Activated CD8-positive, alpha-beta memory T cell treated with anti-CD3 and anti-CD28 coated beads for 24 hours (primary cell): ENCODE data around the gene AUTS2.

Source experiments
- DNase-seq: peaks from one replicate; pipeline ENCODE4 v3.0.0-alpha.2; 2020

The AUTS2 gene

DNA sequence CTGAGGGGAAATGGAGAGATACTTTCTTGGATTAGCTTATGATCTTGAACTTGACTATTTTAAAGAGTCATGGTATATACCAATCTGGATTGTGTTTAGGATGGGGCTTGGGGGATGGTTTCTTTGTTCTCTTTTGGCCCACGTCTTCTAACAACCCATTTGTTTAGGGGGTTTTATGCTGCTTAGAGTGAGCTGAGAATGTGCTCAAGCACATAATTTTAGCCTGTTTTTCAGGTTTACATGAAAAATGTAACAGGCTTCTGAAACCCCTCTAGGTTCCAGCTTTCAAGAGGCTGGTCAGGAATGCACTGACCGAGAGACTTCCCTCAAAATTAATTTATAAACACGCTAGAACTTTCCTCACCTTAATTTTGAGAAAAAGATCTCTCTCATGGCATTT is 94.3 kb downstream of the AUTS2 start:
- DNase-seq: no peak

DNA sequence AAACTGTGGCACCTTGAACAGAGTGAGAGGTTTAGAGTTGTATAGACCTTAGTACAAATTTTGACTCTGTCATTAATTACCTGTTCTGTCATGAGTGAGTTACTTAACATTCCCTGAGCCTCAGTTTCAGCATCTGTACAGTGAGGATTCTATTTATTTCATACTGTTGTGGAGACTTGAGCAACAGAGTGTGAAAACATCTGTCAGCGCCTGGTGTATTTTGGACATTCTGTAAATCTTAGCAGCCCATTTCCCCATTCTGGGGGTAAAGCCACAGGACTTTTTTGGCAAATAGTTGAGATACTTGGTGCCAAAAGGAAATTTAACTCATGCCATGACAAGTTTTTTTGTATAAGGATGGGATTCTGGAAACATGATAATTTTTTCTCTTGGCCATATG is 94.8 kb downstream of the AUTS2 start:
- DNase-seq: no peak

DNA sequence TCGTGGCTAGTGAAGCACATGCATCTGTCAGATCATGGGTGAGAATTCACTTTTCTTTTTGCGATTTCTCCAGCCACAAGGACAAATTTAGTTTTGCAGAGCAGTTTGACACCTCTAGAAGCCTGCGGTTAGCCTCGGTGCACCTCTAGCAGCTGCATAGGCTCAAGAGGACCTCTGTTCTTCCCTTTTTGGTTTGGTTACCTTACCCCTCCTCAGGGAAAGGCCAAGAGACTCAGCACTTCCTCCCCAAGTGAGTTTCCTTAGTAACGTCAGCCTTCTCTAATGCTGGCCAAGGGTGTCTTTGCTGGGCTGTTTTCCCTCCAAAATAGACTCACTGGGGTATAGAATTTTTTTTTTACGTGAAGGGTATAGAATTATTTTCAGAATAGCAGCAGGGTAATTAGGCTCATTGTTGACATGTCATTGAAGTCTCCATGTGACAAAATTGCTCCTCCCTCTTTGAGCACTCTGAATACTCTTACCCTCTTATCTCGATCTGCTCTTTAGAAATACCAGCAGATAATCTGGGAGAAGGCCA is 97.8 kb downstream of the AUTS2 start:
- no peak for DNase-seq

DNA sequence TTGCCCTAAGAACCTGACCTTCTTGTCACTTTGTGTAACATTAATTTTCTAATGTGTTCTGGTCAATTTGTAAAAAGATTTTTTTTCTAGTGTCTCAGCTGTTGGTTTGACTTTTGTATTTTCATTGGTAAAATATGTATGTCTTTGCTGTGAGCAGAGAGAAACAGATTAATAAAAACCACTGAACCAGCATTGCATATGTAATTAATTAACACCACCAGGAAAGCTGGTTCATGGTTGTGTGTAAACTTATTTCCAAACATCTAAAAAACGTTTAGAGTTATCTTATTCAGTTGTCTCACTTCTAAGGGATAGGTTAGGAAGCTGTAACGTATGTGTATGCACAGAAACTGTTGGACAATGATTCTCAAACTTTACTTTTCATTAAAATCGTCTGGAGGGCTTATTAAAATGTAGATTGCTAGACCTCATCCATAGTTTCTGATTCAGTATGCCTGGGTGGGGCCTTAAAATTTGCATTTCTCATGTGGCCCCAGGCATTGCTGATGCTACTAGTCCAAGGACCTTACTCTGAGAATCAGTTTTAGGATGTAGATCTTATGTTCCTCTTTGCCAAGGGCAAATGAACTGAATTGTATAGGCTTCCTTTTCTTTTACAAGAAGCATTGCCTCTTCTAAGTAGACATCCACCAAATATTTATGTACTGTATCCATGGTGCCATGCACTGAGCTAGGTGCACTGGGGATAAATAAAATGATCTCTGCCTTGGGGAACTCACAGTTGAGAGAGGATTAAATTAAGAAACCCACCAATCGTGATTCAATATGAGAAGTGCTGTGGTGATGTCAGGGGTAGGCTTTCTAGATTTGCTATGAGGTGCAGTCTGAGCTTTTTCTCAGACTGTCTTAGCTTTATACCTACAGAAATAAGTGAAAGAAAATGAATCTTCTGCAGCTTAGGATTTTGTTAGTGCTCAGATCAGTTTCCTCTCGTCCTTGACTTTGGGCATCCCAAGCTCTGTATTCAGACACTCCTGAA is 98.7 kb downstream of the AUTS2 start:
- no peak for DNase-seq

DNA sequence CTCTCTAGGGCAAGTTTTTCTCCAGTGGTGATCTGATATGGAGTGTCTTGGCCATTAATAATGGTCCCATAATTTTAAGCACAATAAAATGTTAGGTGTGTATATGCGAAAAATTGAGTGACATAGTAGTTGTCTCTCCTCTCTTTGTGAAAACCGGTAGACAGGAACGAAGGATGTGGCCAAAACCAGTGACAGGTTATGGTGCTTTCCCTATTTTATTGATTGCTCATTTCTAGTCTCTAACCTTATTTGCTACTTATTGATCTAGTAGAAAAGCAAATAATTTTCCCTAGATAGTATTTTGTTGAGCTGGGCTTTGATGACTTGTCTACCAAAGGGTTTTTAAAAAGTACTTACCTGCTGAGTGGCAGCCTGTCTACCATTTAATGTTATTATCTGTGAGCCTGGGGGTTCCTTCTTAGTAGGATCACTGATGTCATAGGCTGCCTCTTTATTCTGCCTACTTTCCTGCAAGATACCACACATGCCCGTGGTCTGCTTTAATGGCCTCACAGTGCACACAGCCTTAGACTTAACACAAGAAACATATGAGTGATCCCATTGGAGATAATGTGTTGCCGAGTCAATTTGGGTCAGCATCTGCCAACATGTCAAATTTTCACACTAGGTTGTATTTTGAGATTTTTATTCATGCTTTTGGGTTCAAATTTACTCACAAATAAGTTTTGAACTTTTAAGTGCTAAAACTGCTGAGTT is 100.0 kb downstream of the AUTS2 start:
- DNase-seq: no peak

DNA sequence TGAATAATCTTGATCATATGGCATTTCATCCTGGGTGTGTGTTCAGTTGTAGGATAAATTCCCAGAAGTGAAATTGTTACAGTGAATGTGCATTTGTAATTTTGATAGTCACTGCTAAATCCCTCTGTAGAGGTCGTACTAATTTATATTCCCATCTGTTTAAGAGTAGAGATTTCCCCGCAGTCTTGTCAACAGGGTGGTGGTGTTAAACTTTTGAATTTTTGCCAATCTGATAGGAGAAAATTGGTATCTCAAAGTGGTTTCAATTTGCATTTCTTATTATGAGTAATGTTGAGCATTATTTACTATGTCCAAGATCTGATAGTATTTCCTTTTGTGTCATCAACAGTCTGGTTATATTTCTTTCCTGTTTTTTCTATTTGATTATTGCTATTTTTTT is 101.7 kb downstream of the AUTS2 start:
- no peak for DNase-seq

DNA sequence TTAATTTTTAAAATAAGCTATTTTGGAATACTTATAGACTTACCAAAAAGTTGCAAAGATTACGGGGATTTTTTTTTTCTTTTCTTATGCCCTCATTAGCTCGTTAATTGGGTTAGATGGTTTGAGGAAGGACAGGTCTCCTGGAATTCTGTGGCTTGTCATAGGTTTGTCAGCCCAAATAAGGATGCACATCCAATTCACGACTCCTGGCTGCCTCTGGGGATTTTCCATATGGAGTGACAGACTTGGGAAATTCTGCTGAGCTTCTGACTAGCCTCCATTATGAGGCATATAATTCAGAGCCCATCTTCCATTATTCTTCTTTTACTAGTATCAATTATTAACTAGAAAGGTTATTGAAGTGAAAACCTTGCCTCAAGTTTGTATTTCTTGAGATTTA is 102.1 kb downstream of the AUTS2 start:
- DNase-seq: no peak

DNA sequence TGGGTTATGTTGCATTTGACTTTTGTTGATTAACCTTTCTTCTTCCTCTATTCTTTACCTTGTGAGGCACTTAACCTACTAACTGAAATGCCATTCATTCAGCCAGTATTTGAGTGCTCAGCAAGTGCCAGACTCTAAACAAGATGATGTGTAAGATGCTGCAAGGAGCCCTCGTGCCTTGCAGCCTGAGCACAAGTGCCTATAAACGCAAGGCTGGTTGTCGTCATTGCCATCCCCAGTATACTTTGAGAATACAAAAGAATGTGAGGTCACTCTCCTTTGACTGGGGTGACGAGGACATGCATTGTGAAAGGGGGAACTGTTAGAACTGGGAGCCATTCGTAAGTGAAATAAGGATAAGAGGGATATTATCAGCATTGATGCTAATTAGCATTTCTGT is 103.0 kb downstream of the AUTS2 start:
- no peak for DNase-seq

DNA sequence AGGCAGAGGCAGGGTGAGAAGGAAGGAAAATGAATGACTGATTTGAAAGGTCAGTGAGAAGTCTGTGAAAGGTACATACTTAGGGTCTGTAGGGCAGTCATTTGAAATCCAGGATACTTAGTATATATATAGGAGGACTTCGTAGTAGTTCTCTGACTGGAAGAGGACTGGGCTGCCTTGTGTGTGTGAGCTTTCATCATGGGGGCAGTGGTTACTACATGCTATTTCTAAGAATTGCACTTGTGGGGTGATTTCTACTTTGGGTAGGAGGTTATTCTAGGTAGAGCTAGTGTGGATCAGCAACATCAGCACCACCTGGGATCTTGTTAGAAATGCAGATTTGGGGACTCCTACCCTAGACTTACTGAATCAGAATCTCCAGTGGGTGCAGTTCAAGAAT is 104.1 kb downstream of the AUTS2 start:
- no peak for DNase-seq

DNA sequence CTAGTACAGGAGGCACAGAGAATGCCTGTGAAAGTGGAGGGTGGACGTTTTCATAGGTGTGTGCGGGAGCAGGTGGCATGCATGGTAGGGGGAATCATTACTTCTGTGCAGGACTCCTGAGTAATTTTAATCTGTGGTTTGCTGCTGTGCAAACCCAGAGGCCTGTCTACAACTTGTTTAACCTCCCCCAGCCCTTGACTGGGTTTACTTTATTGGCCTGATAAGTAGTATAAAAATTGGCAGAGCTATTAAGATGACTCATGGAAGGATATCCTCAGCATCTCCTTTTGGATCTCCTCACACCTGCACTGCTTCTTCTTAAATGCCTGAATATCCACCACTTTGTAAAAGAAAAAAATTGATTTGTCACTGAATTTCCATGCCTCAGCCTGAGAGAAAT is 104.8 kb downstream of the AUTS2 start:
- DNase-seq: no peak

DNA sequence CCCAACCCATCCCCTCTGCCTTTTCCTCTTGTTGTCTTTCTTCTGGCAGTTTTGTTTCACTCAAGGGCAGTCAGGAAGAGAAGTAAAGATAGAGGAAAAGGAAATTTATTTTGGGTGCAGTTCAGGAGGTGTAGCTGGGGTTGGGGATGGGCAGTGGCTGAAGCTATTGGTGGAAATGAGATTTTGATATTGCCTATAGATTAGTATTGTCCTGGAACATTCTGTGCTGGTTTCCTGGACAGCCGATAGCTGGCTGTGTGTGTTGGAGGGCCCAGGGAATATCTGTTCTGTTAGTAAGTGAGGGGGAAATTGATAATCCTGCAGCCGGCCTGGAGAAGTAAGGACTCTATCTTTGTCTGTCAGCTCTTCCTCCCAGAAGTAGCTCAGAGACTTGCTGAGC is 107.8 kb downstream of the AUTS2 start:
- no peak for DNase-seq

DNA sequence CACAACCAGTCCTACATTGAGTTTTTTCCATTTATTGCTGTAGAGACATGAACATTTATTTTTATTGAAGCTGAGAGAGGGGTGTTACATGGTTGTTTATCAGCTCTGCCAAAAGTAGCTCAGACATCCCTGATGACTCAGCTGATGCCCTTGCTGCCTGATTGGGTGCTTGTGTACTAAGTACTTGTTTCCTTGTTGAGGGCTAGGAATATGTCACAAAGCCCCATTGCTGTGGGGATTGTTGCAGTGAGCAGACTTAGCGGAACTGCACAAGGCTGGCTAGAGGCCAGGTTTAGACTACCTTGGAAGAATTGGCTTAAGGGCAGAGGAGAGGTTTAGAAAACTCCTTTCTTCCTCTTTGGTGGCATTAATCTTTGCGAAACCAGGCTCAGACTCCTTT is 110.6 kb downstream of the AUTS2 start:
- DNase-seq: no peak

DNA sequence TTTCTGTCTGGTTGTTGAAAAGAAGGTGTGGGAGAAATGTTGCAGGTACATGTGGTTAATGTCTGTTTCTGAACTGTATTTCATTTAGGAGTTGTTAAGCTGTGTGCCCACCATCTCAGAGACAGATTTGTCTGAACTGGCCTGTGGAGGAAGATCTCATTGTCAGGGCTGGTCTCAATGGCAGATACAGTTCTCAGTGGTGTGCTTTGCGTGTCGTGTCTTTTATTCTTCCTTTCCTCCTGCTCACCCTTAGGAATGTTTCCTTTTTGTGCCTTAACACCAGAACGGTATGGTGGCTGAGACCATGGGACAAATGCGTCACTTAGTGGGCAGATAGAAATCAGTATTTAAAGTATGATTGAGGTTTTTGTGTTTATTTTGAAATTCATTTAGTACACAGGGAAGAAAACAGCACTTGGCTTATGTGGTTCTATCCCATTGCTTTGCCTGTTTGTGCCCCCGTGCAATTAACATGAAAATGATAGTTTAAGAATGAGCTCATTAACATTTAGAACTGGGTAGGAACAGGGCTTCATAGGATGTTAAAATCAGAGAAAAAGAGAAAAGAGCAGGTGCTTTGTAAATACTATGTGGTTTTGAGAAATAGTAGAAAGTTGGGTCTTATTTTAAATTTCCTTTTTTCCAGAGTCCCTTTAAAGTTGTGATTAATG is 112.6 kb downstream of the AUTS2 start:
- DNase-seq: no peak

DNA sequence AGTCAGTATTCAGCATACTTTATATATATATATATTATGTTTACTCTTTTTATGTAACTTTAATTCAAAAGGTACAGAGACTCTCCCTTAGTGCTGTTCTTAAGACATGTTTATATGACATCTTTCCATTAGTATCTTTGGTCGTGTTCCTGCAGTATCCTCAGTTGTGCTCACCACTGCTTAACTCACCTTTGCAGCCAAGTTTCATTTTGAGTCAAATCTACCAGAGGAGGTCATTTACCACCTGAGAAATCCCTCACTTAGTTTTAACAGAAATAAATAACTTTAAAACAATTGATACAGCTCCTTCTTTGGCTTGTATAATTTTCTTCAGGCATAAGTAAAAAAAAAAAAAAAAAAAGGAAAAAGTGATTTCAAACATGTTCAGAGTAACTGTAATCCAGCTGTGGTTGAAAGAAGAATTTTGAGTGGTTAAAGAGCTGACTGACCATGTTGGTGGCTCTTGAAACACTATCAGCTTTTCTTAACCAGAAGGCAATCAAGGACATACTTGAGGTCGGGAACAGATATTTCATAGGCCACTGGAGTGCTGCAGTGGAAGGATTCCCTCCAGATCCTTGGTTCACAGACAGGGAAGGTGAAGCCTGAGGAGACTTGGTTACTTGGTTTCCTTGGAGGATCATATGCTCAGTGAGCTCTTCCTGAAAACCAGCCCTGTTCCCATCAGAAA is 116.8 kb downstream of the AUTS2 start:
- no peak for DNase-seq

DNA sequence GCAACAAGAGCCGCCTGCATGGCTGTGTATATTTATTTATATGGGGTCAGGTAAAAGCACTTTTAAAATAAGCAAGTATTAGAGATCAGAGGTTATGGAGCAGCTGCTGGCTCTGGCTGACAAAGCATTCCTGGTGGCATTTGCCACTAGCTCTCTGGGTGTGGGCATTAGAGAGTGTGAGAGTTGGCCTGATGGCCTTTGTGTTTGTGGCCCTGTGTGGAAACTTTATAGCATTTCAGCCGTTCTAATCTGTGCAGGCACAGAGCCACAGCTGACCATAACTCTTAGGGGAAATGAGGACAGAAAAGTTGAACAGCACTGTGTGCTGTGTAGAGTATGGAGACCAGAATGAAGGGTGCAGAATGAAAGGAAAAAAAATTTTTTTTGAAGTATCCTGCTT is 118.9 kb downstream of the AUTS2 start:
- no peak for DNase-seq

DNA sequence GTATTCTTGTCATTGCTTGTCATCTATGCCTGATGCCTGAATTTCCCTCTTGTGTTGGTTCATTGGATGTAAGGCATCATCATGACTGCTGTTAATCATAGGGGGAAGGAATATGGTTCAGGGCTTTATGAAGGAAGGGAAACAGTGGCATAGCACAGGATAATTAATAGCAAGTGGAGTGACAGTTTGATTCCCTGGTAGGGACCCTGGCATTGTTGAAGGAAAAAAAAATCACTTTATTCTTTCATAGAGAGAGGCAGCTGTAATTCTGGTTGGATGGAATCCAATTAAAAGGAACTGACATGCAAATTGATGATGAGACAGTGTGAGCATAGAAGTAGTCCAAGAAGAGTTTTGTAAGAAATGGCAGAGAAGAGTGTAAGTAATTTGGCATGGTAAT is 121.4 kb downstream of the AUTS2 start:
- DNase-seq: no peak

DNA sequence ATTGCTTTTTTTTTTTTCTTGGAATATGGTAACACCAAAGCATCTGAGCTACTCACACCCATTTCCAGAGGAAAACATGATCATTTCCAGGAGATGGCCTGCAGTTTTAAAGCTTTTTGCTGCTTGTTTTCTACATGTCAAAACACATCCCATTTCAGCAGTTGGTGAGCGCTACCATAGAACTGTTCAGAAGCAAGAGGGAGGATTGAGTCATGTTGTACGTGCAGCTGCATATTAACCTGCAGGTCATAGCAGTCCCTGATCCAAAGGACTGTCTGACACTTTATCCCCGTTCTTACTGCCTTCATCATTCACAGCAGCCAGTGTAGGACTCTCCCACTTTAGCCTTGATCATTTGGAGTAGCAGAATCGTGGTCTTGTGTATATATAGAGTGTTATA is 124.6 kb downstream of the AUTS2 start:
- no peak for DNase-seq

DNA sequence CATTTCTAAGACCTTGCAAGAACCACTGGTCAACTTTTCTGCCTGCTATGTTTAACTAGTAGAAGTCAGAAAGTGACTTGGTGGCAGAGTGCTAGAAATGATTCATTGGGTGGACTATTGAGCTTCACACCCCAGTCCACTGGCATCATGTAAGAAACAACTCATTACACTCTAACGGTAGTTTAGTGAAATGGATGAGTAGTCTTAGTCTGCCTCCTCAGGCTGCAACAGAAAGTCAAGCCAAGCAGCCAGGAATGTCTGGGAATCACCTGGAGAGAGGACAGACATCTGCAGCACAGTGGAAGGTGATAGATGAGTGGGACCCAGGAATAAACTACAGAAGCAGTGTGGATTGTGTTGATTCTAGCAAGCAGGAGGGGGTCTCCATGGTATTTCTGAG is 125.4 kb downstream of the AUTS2 start:
- DNase-seq: no peak

DNA sequence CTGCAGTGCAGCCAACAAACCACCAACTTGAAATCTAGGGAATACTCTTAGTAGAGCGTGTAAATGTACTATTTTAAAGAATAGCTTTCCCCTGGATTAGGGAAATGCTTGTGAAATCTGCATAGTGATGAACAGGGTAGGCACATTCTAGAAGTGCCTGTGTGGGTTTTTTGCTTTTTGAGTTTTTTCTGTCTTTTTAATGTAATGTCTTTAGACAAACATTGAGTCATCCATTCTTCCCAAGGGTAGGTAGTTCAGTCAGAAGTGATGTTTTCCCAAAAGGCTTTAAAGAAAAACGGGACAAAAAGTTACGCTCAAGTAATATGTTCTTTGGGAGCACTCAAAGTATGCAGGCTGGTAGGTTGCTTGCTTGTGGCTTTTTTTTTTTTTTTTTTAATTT is 130.0 kb downstream of the AUTS2 start:
- DNase-seq: no peak

DNA sequence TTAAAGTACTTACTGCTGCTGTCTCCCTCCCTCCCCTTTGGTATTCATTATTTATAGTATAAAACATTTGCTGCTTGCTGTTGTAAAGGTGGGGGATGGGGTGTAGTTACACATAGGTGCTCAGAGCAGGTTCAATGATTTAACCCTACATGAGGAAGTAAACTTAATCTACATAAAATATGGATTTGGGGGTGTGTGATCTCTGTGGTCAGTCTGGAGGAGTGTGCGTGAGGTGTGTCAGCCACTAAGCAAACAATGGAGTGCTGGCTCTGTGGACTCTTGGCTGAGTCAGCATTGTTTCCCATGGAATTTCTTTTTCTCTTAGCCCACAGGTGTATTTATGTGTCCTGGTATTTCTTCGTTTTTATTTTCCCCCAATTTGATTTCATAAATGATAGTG is 133.9 kb downstream of the AUTS2 start:
- DNase-seq: no peak

DNA sequence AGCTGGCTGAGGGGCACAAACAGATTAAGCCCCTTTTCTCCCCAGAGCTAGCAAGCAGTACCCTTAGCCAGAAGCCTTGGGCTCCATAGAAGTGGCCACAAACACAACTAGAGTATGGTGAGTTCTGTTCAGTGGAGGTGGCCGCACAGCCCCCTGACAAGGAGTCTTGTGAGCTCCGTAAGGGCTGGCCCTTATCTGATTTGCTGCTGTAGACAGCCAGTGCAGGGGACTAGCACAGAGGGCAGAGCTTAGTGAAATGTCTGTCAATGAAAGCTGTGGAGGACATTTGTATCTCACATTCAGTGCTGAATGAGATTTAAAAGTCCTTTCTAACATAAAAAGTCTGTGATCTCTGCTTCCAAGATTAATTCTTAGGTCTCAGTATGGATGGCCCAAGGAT is 137.3 kb downstream of the AUTS2 start:
- no peak for DNase-seq

DNA sequence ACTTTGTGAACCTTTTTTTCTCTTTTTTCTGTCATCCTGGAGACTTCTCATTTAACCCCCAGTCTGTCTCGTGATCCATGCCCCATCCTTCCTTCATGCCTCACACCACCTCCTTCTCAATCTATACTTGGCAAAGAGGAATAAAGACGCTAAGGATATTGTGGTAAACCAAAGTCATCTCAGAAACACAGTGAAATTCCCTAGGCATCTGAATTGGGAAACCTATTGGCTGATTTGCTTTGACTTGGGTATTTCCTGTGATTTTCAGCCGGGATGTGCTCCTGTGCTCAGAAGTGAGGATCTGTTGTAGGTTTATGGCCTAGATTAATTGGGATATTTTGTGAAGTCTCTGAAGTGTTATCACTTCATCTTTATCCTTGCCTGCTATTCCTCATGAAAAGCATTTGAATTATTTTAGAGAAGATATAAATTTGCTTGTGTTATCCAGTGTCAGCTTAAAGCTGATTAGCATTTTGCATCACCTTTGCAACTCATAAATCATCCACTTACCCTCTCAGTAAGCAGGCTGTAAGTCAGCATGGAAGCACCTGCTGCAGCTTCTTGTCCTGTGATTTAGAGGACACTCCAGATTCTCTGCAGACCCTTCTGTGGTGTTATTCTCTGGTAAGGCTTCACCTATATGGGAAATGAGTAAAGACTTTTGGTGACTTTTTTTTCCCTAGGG is 138.0 kb downstream of the AUTS2 start:
- DNase-seq: no peak
